Heart left ventricle (tissue), 16 donors: ENCODE measurements around the gene CDK8. TPM values are rescaled to one million over a fixed set of nuclear protein-coding genes. Genes with fewer than 3 reads are reported as not detected.

ENCODE experiments used
- ATAC-seq, 4 donors: fragments of 200-7000 bp; cut with Tn5 transposase; one replicate each; pipeline ENCODE4 v1.9.1; 2020 to 2022; ENCODE audit warnings: moderate library complexity in 4 of 4, mild to moderate bottlenecking in 3 of 4, moderate number of reproducible peaks in 1 of 4
- DNase-seq, 5 donors: peaks; one replicate each; pipeline ENCODE4 v3.0.0-alpha.2; 2020
- H3K27ac ChIP-seq, 12 donors: fragments of 200-600 bp; sonication (generic) in 4 of 12; one replicate each; pipeline versions ENCODE4 v1.5.0 to v1.8.0; 2016 to 2022; ENCODE audit warnings: mild to moderate bottlenecking in 2 of 12
- H3K27me3 ChIP-seq, 9 donors: fragments of 200-600 bp; sonication (generic) in 2 of 9; one replicate each; pipeline versions ENCODE4 v1.5.1 to v1.8.0; 2016 to 2022; ENCODE audit warnings: mild to moderate bottlenecking in 3 of 9
- H3K36me3 ChIP-seq, 9 donors: fragments of 200-600 bp; sonication (generic) in 2 of 9; one replicate each; pipeline versions ENCODE4 v1.5.0 to v1.8.0; 2018 to 2022; ENCODE audit warnings: mild to moderate bottlenecking in 2 of 9
- H3K4me1 ChIP-seq, 12 donors: fragments of 200-600 bp; sonication (generic) in 4 of 12; one replicate each; pipeline versions ENCODE4 v1.5.0 to v1.8.0; 2016 to 2022; ENCODE audit warnings: mild to moderate bottlenecking in 3 of 12
- H3K4me3 ChIP-seq, 12 donors: fragments of 200-600 bp; sonication (generic) in 4 of 12; one replicate each; pipeline versions ENCODE4 v1.5.0 to v1.8.0; 2017 to 2022; ENCODE audit warnings: mild to moderate bottlenecking in 9 of 12, moderate library complexity in 4 of 12
- H3K9me3 ChIP-seq, 12 donors: fragments of 200-600 bp; sonication (generic) in 4 of 12; one replicate each; pipeline versions ENCODE4 v1.5.0 to v1.8.0; 2016 to 2022; ENCODE audit warnings: mild to moderate bottlenecking in 1 of 12
- CTCF ChIP-seq, 12 donors: fragments of 200-600 bp; sonication (generic) in 4 of 12; IDR thresholded peaks; one replicate each; pipeline versions ENCODE4 v1.5.0 to v1.8.0; 2018 to 2022; ENCODE audit warnings: antibody characterized with exemption in 12 of 12, mild to moderate bottlenecking in 5 of 12
- POLR2A ChIP-seq, 2 donors: fragments of 450-650 bp; IDR thresholded peaks; one replicate each; pipeline ENCODE4 v1.6.1; 2017; ENCODE audit warnings: antibody characterized with exemption in 2 of 2, mild to moderate bottlenecking in 2 of 2, moderate library complexity in 2 of 2
- WGBS, 4 donors: extraction: QIAGEN DNeasy Blood & Tissue Kit in 2 of 4; methylation state at CpG; one replicate each; pipeline versions ENCODE4 v1.1.5 to v1.1.7; 2013 to 2018; 5-methylcytosine and 5-hydroxymethylcytosine counted together
- intact Hi-C, 10 donors: fragments of 100-400 bp; cut with DNase I; formaldehyde crosslinking; loops; one replicate each; pipeline versions ENCODE4 v1.11.1 to v1.14.2; 2022
- polyA plus RNA-seq, 2 donors: library from polyadenylated mRNA; stranded (reverse); fragments of 200-250 nt; gene quantifications; one replicate each; pipeline ENCODE4 v1.2.3, GENCODE V29; 2013
- total RNA-seq, 9 donors: library from RNA; depleted of rRNA in 2 of 9; stranded (reverse); fragments of >200 nt in 2 of 9; fragmentation: NEBNext Ultra II Directional in 3 of 9; extraction: Animal tissue kit (Norgen Biotek cat#: 25700) in 3 of 9; gene quantifications; one replicate each; pipeline versions ENCODE4 v1.1.0 to v1.2.4, GENCODE V29; 2016 to 2023
- donor health status: ischemic (EF 13 %, LVEDD 7.1; RV severe dilation, severe dysfunction).
- donor health status: healthy with polysubstance abuse.
- donor health status: DM: no; HTN: yes; CAD: no.
- donor health status: DM: no; HTN: no; CAD: no.
- donor health status: ischemic (EF 25% LVEDD 6.9; RV normal size, moderate dysfunction).
- donor health status: ischemic (EF 25% LVEDD 5.7; RV mildly dilated, moderate dysfunction).
- donor health status: healthy.
- donor health status: DM: yes; HTN: yes; CAD: no.
- donor health status: ischemic (EF 35%, LVEDD 5.7; RV mildly dilated, moderate dysfunction).
- donor health status: nonischemic (EF 11% LVEDD 7.7; RV severe dilation, severe dysfunction).
- donor health status: DM: yes; HTN: yes; CAD: no.
- donor health status: PGD.
- donor health status: ischemic (EF 29% LVEDD 5.4; RV normal size, mild dysfunction).
- donor health status: nonischemic (EF 23%, LVEDD 6.1; RV moderate dilation, normal function).

CDK8 gene
- total and polyA plus RNA-seq, 11 donors = 5.3 to 12.4 (median 9.9) TPM

GRCh38 chr13:26425443-26426358, 171.8 kb downstream of the CDK8 start:
- peak; percentile 35 to 82 (median 68) for ATAC-seq
- Histone ChIP-seq H3K4me1 (peaks cover 0 to 32% (median 2%) of the 10 kb centered on the region in 12 donors), H3K9me3 (no peaks in the 10 kb centered on the region), H3K27me3 (no peaks in the 10 kb centered on the region), H3K36me3 (no peaks in the 10 kb centered on the region), H3K4me3 (no peak overlapping the region), H3K27ac (peak overlapping the region in 9 of 12 donors; percentile 4 to 86 (median 66))
- WGBS, 4 donors = 43 to 52% (median 48%) methylated on average over 7 to 9 of the region's 9 CpGs
- DNase-seq = no peak
- TF ChIP-seq POLR2A (IDR thresholded peaks at IDR 0.05) (no peak), CTCF (IDR thresholded peaks at IDR 0.05) (no peak)
- intact Hi-C loops = loop anchor here in 1 of 10 donors (5.0 kb wide), 1 partner anchor 37 kb away; no protein-coding TSS in a partner anchor

- no peak overlapping the region for H3K4me3 ChIP-seq
- intact Hi-C loops = no loop called here
- TF ChIP-seq CTCF (IDR thresholded peaks at IDR 0.05) (no peak), POLR2A (IDR thresholded peaks at IDR 0.05) (no peak)
- H3K9me3 ChIP-seq = peaks cover 0 to 34% (median 29%) of the 10 kb centered on the region in 12 donors
- no peak overlapping the region for H3K27ac ChIP-seq
- no peaks in the 10 kb centered on the region for H3K36me3 ChIP-seq
- no peaks in the 10 kb centered on the region for H3K4me1 ChIP-seq
- WGBS, 4 donors = 55 to 72% (median 62%) methylated on average over 4 of the region's 4 CpGs
- DNase-seq (no peak), ATAC-seq (no peak)
- H3K27me3 ChIP-seq = no peaks in the 10 kb centered on the region
Measured at GRCh38 chr13:26433776-26434175, 179.8 kb downstream of the CDK8 start.

GRCh38 chr13:26435171-26435570, 181.2 kb downstream of the CDK8 start:
- TF ChIP-seq POLR2A (IDR thresholded peaks at IDR 0.05) = no peak
- TF ChIP-seq CTCF (IDR thresholded peaks at IDR 0.05) = no peak
- H3K4me3 ChIP-seq = no peak overlapping the region
- intact Hi-C loops = no loop called here
- DNase-seq (no peak), ATAC-seq (no peak)
- H3K27me3 ChIP-seq = no peaks in the 10 kb centered on the region
- H3K27ac ChIP-seq = no peak overlapping the region
- H3K4me1 ChIP-seq = no peaks in the 10 kb centered on the region
- peaks cover 0 to 38% (median 29%) of the 10 kb centered on the region in 12 donors for H3K9me3 ChIP-seq
- H3K36me3 ChIP-seq = no peaks in the 10 kb centered on the region

- peaks cover 0 to 38% (median 29%) of the 10 kb centered on the region in 12 donors for H3K9me3 ChIP-seq
- intact Hi-C loops = no loop called here
- no peak for ATAC-seq
Measured at GRCh38 chr13:26435646-26436045, 181.7 kb downstream of the CDK8 start.

More at GRCh38 chr13:26435646-26436045, 181.7 kb downstream of the CDK8 start:
- Histone ChIP-seq H3K36me3 (no peaks in the 10 kb centered on the region), H3K4me3 (no peak overlapping the region), H3K27me3 (no peaks in the 10 kb centered on the region), H3K4me1 (no peaks in the 10 kb centered on the region), H3K27ac (no peak overlapping the region)
- WGBS, 4 donors = 56 to 78% (median 71%) methylated on average over 2 to 3 of the region's 3 CpGs
- no peak for DNase-seq
- TF ChIP-seq POLR2A (IDR thresholded peaks at IDR 0.05) = no peak
